ENCODE data around the gene SRGAP1.
"Not testable (repeated sequence)": the region's sequence is repeated elsewhere in the genome, so short reads cannot be mapped to it uniquely, and the experiment has no call there.

The SRGAP1 gene

GRCh38 chr12:64092507-64093196 lies 248.2 kb downstream of the SRGAP1 start:
- no peak for DNase-seq

- no peak for DNase-seq
These were observed 249.2 kb downstream of the SRGAP1 start for GRCh38 chr12:64093689-64094088.

GRCh38 chr12:64097366-64098105 lies 253.0 kb downstream of the SRGAP1 start:
- no peak for DNase-seq

GRCh38 chr12:64098709-64099354 lies 254.3 kb downstream of the SRGAP1 start:
- no peak for DNase-seq

- DNase-seq: no peak
These were observed 254.9 kb downstream of the SRGAP1 start for GRCh38 chr12:64099397-64099796.

GRCh38 chr12:64102339-64102738 lies 257.8 kb downstream of the SRGAP1 start:
- no peak for DNase-seq

GRCh38 chr12:64103825-64104740 lies 259.6 kb downstream of the SRGAP1 start:
- DNase-seq: no peak

- DNase-seq: no peak
These were observed 260.5 kb downstream of the SRGAP1 start for GRCh38 chr12:64105026-64105425.

GRCh38 chr12:64107776-64108175 lies 263.3 kb downstream of the SRGAP1 start:
- no peak for DNase-seq

GRCh38 chr12:64109706-64110105 lies 265.2 kb downstream of the SRGAP1 start:
- DNase-seq: no peak

GRCh38 chr12:64110864-64111263 lies 266.4 kb downstream of the SRGAP1 start:
- DNase-seq: no peak

GRCh38 chr12:64116969-64117368 lies 272.5 kb downstream of the SRGAP1 start:
- DNase-seq: no peak

GRCh38 chr12:64120568-64120967 lies 276.1 kb downstream of the SRGAP1 start:
- DNase-seq: peak; percentile 50

GRCh38 chr12:64121086-64121485 lies 276.6 kb downstream of the SRGAP1 start:
- DNase-seq: not testable (repeated sequence)

GRCh38 chr12:64122154-64122553 lies 277.7 kb downstream of the SRGAP1 start:
- DNase-seq: no peak

- DNase-seq: no peak
These were observed 278.5 kb downstream of the SRGAP1 start for GRCh38 chr12:64122995-64123394.

- no peak for DNase-seq
These were observed 278.9 kb downstream of the SRGAP1 start for GRCh38 chr12:64123448-64123847.

GRCh38 chr12:64124511-64125197 lies 280.2 kb downstream of the SRGAP1 start:
- DNase-seq: peak; percentile 63

GRCh38 chr12:64125913-64126312 lies 281.4 kb downstream of the SRGAP1 start:
- DNase-seq: no peak

- DNase-seq: no peak
These were observed 283.3 kb downstream of the SRGAP1 start for GRCh38 chr12:64127811-64128210.

GRCh38 chr12:64128366-64128765 lies 283.9 kb downstream of the SRGAP1 start:
- DNase-seq: no peak

GRCh38 chr12:64130476-64130875 lies 286.0 kb downstream of the SRGAP1 start:
- not testable (repeated sequence) for DNase-seq

Data from NCI-H748 treated with DMSO at 0.1 percent for 48 hours (cell line).